Adrenal gland (tissue), 5 donors: ENCODE results near the gene ANKRD27.

Source experiments
- POLR2A ChIP-seq, 2 donors: fragments of 450-650 bp; IDR thresholded peaks; one replicate each; pipeline ENCODE4 v1.6.1; 2017; ENCODE audit warnings: antibody characterized with exemption in 2 of 2, mild to moderate bottlenecking in 2 of 2, moderate library complexity in 1 of 2
- TF ChIP-seq, protein P1 (sequence below), 6 experiments: fragments of 450-650 bp in 4 of 6; fragments of 200-600 bp in 2 of 6; sonication (generic) in 1 of 6; IDR thresholded peaks; 1 replicate in 5 of 6; 2 replicates in 1 of 6; pipeline versions ENCODE4 v1.5.1 to v1.8.0; 2016 to 2021; ENCODE audit warnings: antibody characterized with exemption in 6 of 6, mild to moderate bottlenecking in 2 of 6, moderate library complexity in 1 of 6
- donor health status: DM: no; HTN: no; CAD: no.

GRCh38 chr19:32711747-32712146, 36.8 kb upstream of the ANKRD27 start:
- TF ChIP-seq, protein P1, sequence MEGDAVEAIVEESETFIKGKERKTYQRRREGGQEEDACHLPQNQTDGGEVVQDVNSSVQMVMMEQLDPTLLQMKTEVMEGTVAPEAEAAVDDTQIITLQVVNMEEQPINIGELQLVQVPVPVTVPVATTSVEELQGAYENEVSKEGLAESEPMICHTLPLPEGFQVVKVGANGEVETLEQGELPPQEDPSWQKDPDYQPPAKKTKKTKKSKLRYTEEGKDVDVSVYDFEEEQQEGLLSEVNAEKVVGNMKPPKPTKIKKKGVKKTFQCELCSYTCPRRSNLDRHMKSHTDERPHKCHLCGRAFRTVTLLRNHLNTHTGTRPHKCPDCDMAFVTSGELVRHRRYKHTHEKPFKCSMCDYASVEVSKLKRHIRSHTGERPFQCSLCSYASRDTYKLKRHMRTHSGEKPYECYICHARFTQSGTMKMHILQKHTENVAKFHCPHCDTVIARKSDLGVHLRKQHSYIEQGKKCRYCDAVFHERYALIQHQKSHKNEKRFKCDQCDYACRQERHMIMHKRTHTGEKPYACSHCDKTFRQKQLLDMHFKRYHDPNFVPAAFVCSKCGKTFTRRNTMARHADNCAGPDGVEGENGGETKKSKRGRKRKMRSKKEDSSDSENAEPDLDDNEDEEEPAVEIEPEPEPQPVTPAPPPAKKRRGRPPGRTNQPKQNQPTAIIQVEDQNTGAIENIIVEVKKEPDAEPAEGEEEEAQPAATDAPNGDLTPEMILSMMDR (IDR thresholded peaks at IDR 0.05): no peak
- TF ChIP-seq POLR2A (IDR thresholded peaks at IDR 0.05): no peak
